ENCODE measurements around the gene CACNA1D.

The CACNA1D gene

GRCh38 chr3:53860196-53860595 is 365.8 kb downstream of the CACNA1D start:
- no peak for DNase-seq (ENCODE audit: extremely low read depth, low read depth)
- TF ChIP-seq CTCF (IDR thresholded peaks at IDR 0.05; ENCODE audit: low read depth, low read length) = no peak

DNA sequence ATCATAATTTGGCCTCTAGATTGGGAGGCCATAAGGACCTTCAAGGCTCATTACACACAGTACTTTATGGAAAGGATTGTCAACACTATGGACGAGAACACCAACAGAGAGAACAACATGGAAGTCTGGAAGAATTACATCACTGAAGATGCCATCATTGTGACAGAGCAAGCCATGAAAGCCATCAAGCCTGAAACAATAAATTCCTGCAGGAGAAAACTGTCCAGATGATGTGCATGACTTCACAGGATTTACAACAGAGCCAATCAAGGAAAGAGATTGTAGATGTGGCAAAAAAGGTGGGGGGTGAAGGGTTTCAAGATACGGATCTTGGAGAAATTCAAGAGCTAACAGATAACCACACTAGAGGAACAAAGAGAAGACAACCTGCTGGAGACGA is 367.8 kb downstream of the CACNA1D start:
- TF ChIP-seq CTCF (IDR thresholded peaks at IDR 0.05; ENCODE audit: low read depth, low read length) = no peak
- DNase-seq (ENCODE audit: extremely low read depth, low read depth) = no peak

DNA sequence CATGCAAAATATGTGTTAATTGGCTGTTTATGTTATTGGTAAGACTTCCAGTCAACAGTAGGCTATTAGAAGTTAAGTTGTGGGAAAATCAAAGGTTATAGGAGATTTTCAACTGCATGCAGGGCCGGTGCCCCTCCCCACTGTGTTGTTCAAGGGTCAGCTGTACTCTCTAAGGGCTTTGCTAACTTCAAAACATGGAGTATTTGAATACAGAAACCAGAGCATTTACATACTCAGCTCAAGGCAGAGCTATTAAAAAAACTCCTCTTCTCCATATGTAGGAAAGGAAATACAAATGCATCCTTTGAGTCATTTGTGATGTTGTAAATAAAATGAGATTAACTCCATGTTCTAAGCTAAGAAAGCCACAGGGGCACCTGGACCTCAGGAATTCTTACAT is 368.7 kb downstream of the CACNA1D start:
- no peak for DNase-seq (ENCODE audit: extremely low read depth, low read depth)
- TF ChIP-seq CTCF (IDR thresholded peaks at IDR 0.05; ENCODE audit: low read depth, low read length) = no peak

Data from AG09319 (cell line).